A549 treated with dexamethasone at 1 μM for 4 hours (cell line): ENCODE results near the gene HCRT. TPM values are rescaled to one million over a fixed set of nuclear protein-coding genes. Genes with fewer than 3 reads are reported as not detected.

Experiments
- total RNA-seq: library from RNA; stranded (reverse); fragments of 200-300 nt; extraction: Qiagen RNA extraction; gene quantifications from 5 replicates; pipeline ENCODE4 v1.2.3, GENCODE V29; 2022

The HCRT gene
- not detected in 5 replicates for total RNA-seq

GRCh38 chr17:42184713-42185620 is at the start of gene HCRT:
Gene HCRT, minus strand, starts transcription at chr17:42185452. Its CDS starts 87 bp downstream, at chr17:42185365.

GRCh38 chr17:42193969-42194899 is 9.0 kb upstream of the HCRT start, which contains the start of gene GHDC:
Gene GHDC, minus strand, starts transcription at chr17:42194494. Its CDS starts 913 bp downstream, at chr17:42193581.

GRCh38 chr17:42180922-42181850 is 4.1 kb downstream of the HCRT start, which contains the start of gene KCNH4:
Gene KCNH4, minus strand, starts transcription at chr17:42181142. Its CDS starts 197 bp downstream, at chr17:42180945.

Other genes with a start within 250 kb of the HCRT start
- gene CNP, start 218.7 kb downstream of the HCRT start, total RNA-seq = 55.7 to 71.5 TPM (median 68.8 TPM) in 5 replicates
- 107 to 118 TPM (median 113 TPM) in 5 replicates for gene DNAJC7, start 168.0 kb downstream of the HCRT start, total RNA-seq
- 43.6 to 49.2 TPM (median 47.0 TPM) in 5 replicates for gene NKIRAS2, start 165.4 kb downstream of the HCRT start, total RNA-seq
- gene C17orf113, start 134.9 kb downstream of the HCRT start, total RNA-seq = 0.45 to 0.97 TPM (median 0.59 TPM) in 5 replicates
- gene ZNF385C, start 87.0 kb downstream of the HCRT start, total RNA-seq = 0.18 to 0.30 TPM (median 0.29 TPM) in 5 replicates
- gene DHX58, start 72.7 kb downstream of the HCRT start, total RNA-seq = 0.08 to 0.52 TPM (median 0.30 TPM) in 5 replicates
- gene KAT2A, start 64.1 kb downstream of the HCRT start, total RNA-seq = 29.1 to 48.8 TPM (median 45.8 TPM) in 5 replicates
- not detected in 5 replicates for gene HSPB9, start 62.6 kb downstream of the HCRT start, total RNA-seq
- gene RAB5C, start 30.5 kb downstream of the HCRT start, total RNA-seq = 223 to 283 TPM (median 277 TPM) in 5 replicates
- 0.19 to 0.40 TPM (median 0.26 TPM) in 5 replicates for gene KCNH4, start 4.3 kb downstream of the HCRT start, total RNA-seq
- 14.2 to 20.4 TPM (median 18.9 TPM) in 5 replicates for gene GHDC, start 9.0 kb upstream of the HCRT start, total RNA-seq
- gene STAT5B, start 90.9 kb upstream of the HCRT start, total RNA-seq = 20.4 to 30.9 TPM (median 28.1 TPM) in 5 replicates
- 6.1 to 9.3 TPM (median 7.0 TPM) in 5 replicates for gene STAT5A, start 103.0 kb upstream of the HCRT start, total RNA-seq
- 59.7 to 88.6 TPM (median 82.5 TPM) in 5 replicates for gene STAT3, start 203.0 kb upstream of the HCRT start, total RNA-seq
- gene CAVIN1, start 237.8 kb upstream of the HCRT start, total RNA-seq = 352 to 454 TPM (median 429 TPM) in 5 replicates